NCI-H748 (cell line): ENCODE results near the gene DUOX1.

Source experiments
- DNase-seq: peaks from one replicate; lab custom pipeline; 2025; ENCODE audit not compliant: unreplicated experiment; lab: John Stamatoyannopoulos, UW

Gene DUOX1

GRCh38 chr15:45140557-45141250 lies 10.9 kb downstream of the DUOX1 start:
- DNase-seq = no peak

- no peak for DNase-seq
Measured at GRCh38 chr15:45141386-45141785, 11.6 kb downstream of the DUOX1 start.

- no peak for DNase-seq
Measured at GRCh38 chr15:45143056-45143455, 13.3 kb downstream of the DUOX1 start.

GRCh38 chr15:45143946-45144345 lies 14.2 kb downstream of the DUOX1 start:
- no peak for DNase-seq

GRCh38 chr15:45144775-45145174 lies 15.0 kb downstream of the DUOX1 start:
- DNase-seq = no peak

GRCh38 chr15:45146405-45146804 lies 16.6 kb downstream of the DUOX1 start:
- no peak for DNase-seq

- no peak for DNase-seq
Measured at GRCh38 chr15:45147606-45148005, 17.8 kb downstream of the DUOX1 start.

- no peak for DNase-seq
Measured at GRCh38 chr15:45148076-45149059, 18.6 kb downstream of the DUOX1 start.

GRCh38 chr15:45149060-45149459 lies 19.3 kb downstream of the DUOX1 start:
- no peak for DNase-seq

- no peak for DNase-seq
Measured at GRCh38 chr15:45150481-45150880, 20.7 kb downstream of the DUOX1 start.

GRCh38 chr15:45150997-45151396 lies 21.2 kb downstream of the DUOX1 start:
- DNase-seq = no peak

- DNase-seq = no peak
Measured at GRCh38 chr15:45151998-45152828, 22.4 kb downstream of the DUOX1 start.

GRCh38 chr15:45155739-45156138 lies 25.9 kb downstream of the DUOX1 start:
- DNase-seq = no peak

GRCh38 chr15:45156744-45157455 lies 27.1 kb downstream of the DUOX1 start:
- DNase-seq = no peak

GRCh38 chr15:45157974-45158373 lies 28.2 kb downstream of the DUOX1 start:
- no peak for DNase-seq

- no peak for DNase-seq
Measured at GRCh38 chr15:45161666-45162065, 31.9 kb downstream of the DUOX1 start.

GRCh38 chr15:45162771-45163507 lies 33.1 kb downstream of the DUOX1 start:
- DNase-seq = peak; percentile 72

GRCh38 chr15:45163508-45163856 lies 33.7 kb downstream of the DUOX1 start:
- no peak for DNase-seq

GRCh38 chr15:45164914-45165313 lies 35.1 kb downstream of the DUOX1 start:
- no peak for DNase-seq

- DNase-seq = no peak
Measured at GRCh38 chr15:45165536-45165935, 35.7 kb downstream of the DUOX1 start.
